GM20000 (cell line): ENCODE measurements around the gene CREBBP.

Experiments
- DNase-seq: peaks from one replicate; pipeline ENCODE4 v3.0.0; 2012; ENCODE audit warnings: low spot score
- CTCF ChIP-seq: IDR thresholded peaks from 2 replicates; pipeline ENCODE4 v1.5.1; 2012; ENCODE audit warnings: mild to moderate bottlenecking, control low read depth; ENCODE audit errors: extremely low read depth, missing control alignments

CREBBP gene

GRCh38 chr16:3808308-3809063 is 72.0 kb downstream of the CREBBP start:
- DNase-seq = no peak
- no peak for TF ChIP-seq CTCF

DNA sequence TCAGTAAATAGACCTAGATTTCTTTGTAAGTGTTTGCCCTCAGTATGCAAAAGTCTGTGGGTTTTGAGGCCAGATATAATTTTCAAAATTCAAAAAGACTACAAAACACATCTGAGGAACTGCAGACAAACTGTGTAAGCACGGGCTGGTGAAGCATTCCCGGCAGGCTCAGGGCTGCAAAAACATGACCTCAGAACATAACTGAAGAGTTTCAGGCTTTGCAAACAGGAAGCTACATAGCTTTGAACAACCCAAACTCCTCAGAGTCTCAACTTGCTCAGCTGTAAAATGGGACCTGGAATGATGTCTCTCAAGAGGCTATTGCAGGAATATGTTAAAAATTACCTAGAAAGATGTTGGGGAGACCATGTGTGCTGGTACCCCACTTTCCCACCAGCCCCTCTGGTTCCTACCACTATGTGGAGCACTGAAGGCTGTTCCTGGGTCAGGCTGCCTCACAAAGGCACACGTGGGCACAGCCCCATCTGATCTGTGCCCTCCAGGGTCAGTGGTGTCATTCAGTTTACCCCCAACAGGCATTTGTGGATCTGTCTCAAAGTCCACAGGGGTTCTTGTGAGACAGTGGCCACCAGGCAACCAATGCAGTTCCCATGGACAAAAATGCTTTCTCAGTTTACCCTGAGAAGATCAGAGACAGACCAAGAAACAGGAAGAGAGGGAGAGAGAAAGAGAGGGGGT is 72.9 kb downstream of the CREBBP start:
- peak; percentile 47 for DNase-seq

GRCh38 chr16:3804426-3805016 is 76.0 kb downstream of the CREBBP start:
- DNase-seq = no peak
- TF ChIP-seq CTCF = no peak

More for the DNA sequence above, 72.9 kb downstream of the CREBBP start:
- TF ChIP-seq CTCF = no peak

- no peak for TF ChIP-seq CTCF
These were observed 79.8 kb downstream of the CREBBP start for GRCh38 chr16:3800477-3801270.

GRCh38 chr16:3800019-3800418 is 80.5 kb downstream of the CREBBP start:
- no peak for DNase-seq
- no peak for TF ChIP-seq CTCF

More at GRCh38 chr16:3800477-3801270, 79.8 kb downstream of the CREBBP start:
- DNase-seq = no peak

DNA sequence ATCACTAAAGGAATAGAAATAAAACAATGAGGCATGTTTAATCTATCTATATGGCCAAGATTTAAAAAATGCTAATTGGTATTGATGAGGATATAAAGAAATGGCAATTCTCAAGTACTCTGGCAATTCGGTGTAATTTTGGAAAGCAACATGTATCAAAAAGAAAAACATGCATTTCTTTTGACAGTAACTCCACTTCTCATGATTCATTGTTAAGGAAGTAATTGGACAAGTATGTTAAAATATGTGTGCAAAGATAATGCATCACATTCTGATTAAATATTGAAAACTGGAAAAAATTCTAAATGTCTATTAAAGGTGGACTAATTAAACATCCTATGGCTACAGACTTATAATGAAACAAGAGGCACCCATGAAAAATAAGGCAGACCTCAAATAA is 81.2 kb downstream of the CREBBP start:
- DNase-seq = no peak
- no peak for TF ChIP-seq CTCF
